Measurements from ENCODE around the gene STUM. TPM values are rescaled to one million over a fixed set of nuclear protein-coding genes. Genes with fewer than 3 reads are reported as not detected.

The STUM gene
- total and polyA plus RNA-seq, 2 donors (not counting 1 experiment from before 2014, with no cell fraction given) = 0.01 TPM; not detected in 1

GRCh38 chr1:226579781-226580323 lies 31.3 kb downstream of the STUM start:
- Histone ChIP-seq H2AFZ (ENCODE audit: low read length) (no peak overlapping the region), H3K9ac (ENCODE audit: insufficient read depth, low read length) (no peak overlapping the region), H3K4me3 (replicated peaks in 1 of 4; ENCODE audit: control extremely low read depth in 1 of 4, insufficient read depth in 1 of 4, low read depth in 3 of 4, low read length in 4 of 4) (no peak overlapping the region), H3K79me2 (ENCODE audit: control insufficient read depth, insufficient read depth, low read length) (no peaks in the 10 kb centered on the region), H3K4me1 (ENCODE audit: control insufficient read depth, extremely low read depth, insufficient read depth, low read length) (no peaks in the 10 kb centered on the region), H3K27ac (ENCODE audit: insufficient read depth, low read length) (no peak overlapping the region), H3K36me3 (ENCODE audit: control insufficient read depth, insufficient read depth, low read length) (no peaks in the 10 kb centered on the region), H3K4me2 (ENCODE audit: extremely low read depth, insufficient read depth, low read length) (no peak overlapping the region), H3K27me3 (ENCODE audit: control insufficient read depth, insufficient read depth, low read length) (peaks cover 3% of the 10 kb centered on the region), H3K9me3 (ENCODE audit: control insufficient read depth, insufficient read depth, low read depth, low read length) (no peaks in the 10 kb centered on the region), H4K20me1 (ENCODE audit: control insufficient read depth, extremely low read depth, insufficient read depth, low read length) (no peaks in the 10 kb centered on the region)
- DNase-seq (ENCODE audit: low read depth in 2 of 2) = no peak
- TF ChIP-seq EZH2 (IDR thresholded peaks at IDR 0.05; ENCODE audit: low read length, missing control alignments) (no peak), CTCF (conservative IDR thresholded peaks at IDR 0.05 in 1 of 2, IDR thresholded peaks at IDR 0.05 in 1 of 2; ENCODE audit: low read depth in 1 of 2, low read length in 2 of 2) (no peak)

GRCh38 chr1:226580625-226581270 lies 32.2 kb downstream of the STUM start:
- Histone ChIP-seq H3K4me3 (replicated peaks in 1 of 4; ENCODE audit: control extremely low read depth in 1 of 4, insufficient read depth in 1 of 4, low read depth in 3 of 4, low read length in 4 of 4) (no peak overlapping the region), H3K27me3 (ENCODE audit: control insufficient read depth, insufficient read depth, low read length) (peaks cover 3% of the 10 kb centered on the region), H3K27ac (ENCODE audit: insufficient read depth, low read length) (no peak overlapping the region), H3K9me3 (ENCODE audit: control insufficient read depth, insufficient read depth, low read depth, low read length) (no peaks in the 10 kb centered on the region), H3K4me1 (ENCODE audit: control insufficient read depth, extremely low read depth, insufficient read depth, low read length) (no peaks in the 10 kb centered on the region), H3K9ac (ENCODE audit: insufficient read depth, low read length) (no peak overlapping the region), H3K79me2 (ENCODE audit: control insufficient read depth, insufficient read depth, low read length) (no peaks in the 10 kb centered on the region), H4K20me1 (ENCODE audit: control insufficient read depth, extremely low read depth, insufficient read depth, low read length) (no peaks in the 10 kb centered on the region), H3K36me3 (ENCODE audit: control insufficient read depth, insufficient read depth, low read length) (no peaks in the 10 kb centered on the region), H3K4me2 (ENCODE audit: extremely low read depth, insufficient read depth, low read length) (no peak overlapping the region), H2AFZ (ENCODE audit: low read length) (no peak overlapping the region)
- TF ChIP-seq CTCF (conservative IDR thresholded peaks at IDR 0.05 in 1 of 2, IDR thresholded peaks at IDR 0.05 in 1 of 2; ENCODE audit: low read depth in 1 of 2, low read length in 2 of 2) = no peak
- TF ChIP-seq EZH2 (IDR thresholded peaks at IDR 0.05; ENCODE audit: low read length, missing control alignments) = no peak
- DNase-seq (ENCODE audit: low read depth in 2 of 2) = no peak

- Histone ChIP-seq H3K4me3 (replicated peaks in 1 of 4; ENCODE audit: control extremely low read depth in 1 of 4, insufficient read depth in 1 of 4, low read depth in 3 of 4, low read length in 4 of 4) (no peak overlapping the region), H2AFZ (ENCODE audit: low read length) (no peak overlapping the region), H3K27ac (ENCODE audit: insufficient read depth, low read length) (no peak overlapping the region), H3K4me1 (ENCODE audit: control insufficient read depth, extremely low read depth, insufficient read depth, low read length) (no peaks in the 10 kb centered on the region), H4K20me1 (ENCODE audit: control insufficient read depth, extremely low read depth, insufficient read depth, low read length) (no peaks in the 10 kb centered on the region), H3K27me3 (ENCODE audit: control insufficient read depth, insufficient read depth, low read length) (peaks cover 2% of the 10 kb centered on the region), H3K36me3 (ENCODE audit: control insufficient read depth, insufficient read depth, low read length) (no peaks in the 10 kb centered on the region), H3K4me2 (ENCODE audit: extremely low read depth, insufficient read depth, low read length) (no peak overlapping the region), H3K79me2 (ENCODE audit: control insufficient read depth, insufficient read depth, low read length) (no peaks in the 10 kb centered on the region), H3K9me3 (ENCODE audit: control insufficient read depth, insufficient read depth, low read depth, low read length) (no peaks in the 10 kb centered on the region), H3K9ac (ENCODE audit: insufficient read depth, low read length) (no peak overlapping the region)
- DNase-seq (ENCODE audit: low read depth in 2 of 2) = no peak
- TF ChIP-seq EZH2 (IDR thresholded peaks at IDR 0.05; ENCODE audit: low read length, missing control alignments) (no peak), CTCF (conservative IDR thresholded peaks at IDR 0.05 in 1 of 2, IDR thresholded peaks at IDR 0.05 in 1 of 2; ENCODE audit: low read depth in 1 of 2, low read length in 2 of 2) (no peak)
These were observed 33.2 kb downstream of the STUM start for GRCh38 chr1:226581650-226582330.

Data from fibroblast of lung (primary cell).